Smooth muscle cell (in vitro differentiated cells): Measurements from ENCODE around the gene PFDN1. TPM values are rescaled to one million over a fixed set of nuclear protein-coding genes. Genes with fewer than 3 reads are reported as not detected.

ENCODE experiments used
- DNase-seq: peaks from one replicate; lab custom pipeline; 2025; ENCODE audit not compliant: unreplicated experiment; lab: John Stamatoyannopoulos, UW
- H2AFZ ChIP-seq: fragments of 200-600 bp; sonication (generic); 2 replicates; pipeline ENCODE4 v1.6.0; 2016; ENCODE audit warnings: antibody characterized with exemption, low read depth, mild to moderate bottlenecking
- H3F3A ChIP-seq: fragments of 200-600 bp; sonication (generic); 2 replicates; pipeline ENCODE4 v1.6.0; 2017; ENCODE audit warnings: antibody characterized with exemption, low read depth
- H3K27ac ChIP-seq: fragments of 200-600 bp; sonication (generic); 2 replicates; pipeline ENCODE4 v1.5.1; 2016; ENCODE audit warnings: low read depth, mild to moderate bottlenecking
- H3K27me3 ChIP-seq: fragments of 200-600 bp; sonication (generic); 2 replicates; pipeline ENCODE4 v1.6.1; 2016; ENCODE audit warnings: low read depth, mild to moderate bottlenecking
- H3K36me3 ChIP-seq: fragments of 200-600 bp; sonication (generic); 2 replicates; pipeline ENCODE4 v1.5.1; 2016; ENCODE audit warnings: low read depth
- H3K4me1 ChIP-seq: fragments of 200-600 bp; sonication (generic); 2 replicates; pipeline ENCODE4 v1.5.1; 2016; ENCODE audit warnings: low read depth
- H3K4me2 ChIP-seq: fragments of 200-600 bp; sonication (generic); 2 replicates; pipeline ENCODE4 v1.6.0; 2016; ENCODE audit warnings: mild to moderate bottlenecking
- H3K4me3 ChIP-seq: fragments of 200-600 bp; sonication (generic); 2 replicates; pipeline ENCODE4 v1.5.1; 2016; ENCODE audit warnings: mild to moderate bottlenecking
- H3K79me2 ChIP-seq: fragments of 200-600 bp; sonication (generic); 2 replicates; pipeline ENCODE4 v1.6.0; 2016; ENCODE audit warnings: low read depth, mild to moderate bottlenecking
- H3K9ac ChIP-seq: fragments of 200-600 bp; sonication (generic); 2 replicates; pipeline ENCODE4 v1.6.0; 2016; ENCODE audit warnings: low read depth
- H3K9me3 ChIP-seq: fragments of 200-600 bp; sonication (generic); replicated peaks from 2 replicates; pipeline ENCODE4 v1.5.1; 2016; ENCODE audit warnings: low read depth
- H4K20me1 ChIP-seq: fragments of 200-600 bp; sonication (generic); 2 replicates; pipeline ENCODE4 v1.6.0; 2016; ENCODE audit warnings: low read depth
- CTCF ChIP-seq: fragments of 200-600 bp; sonication (generic); IDR thresholded peaks from 2 replicates; pipeline ENCODE4 v1.5.1; 2017; ENCODE audit warnings: borderline replicate concordance, mild to moderate bottlenecking, antibody characterized with exemption; ENCODE audit not compliant: insufficient read depth, poor library complexity, severe bottlenecking
- WGBS: methylation state at CpG from one replicate; pipeline ENCODE4 v1.1.7; 2016; ENCODE audit warnings: low lambda C conversion rate; 5-methylcytosine and 5-hydroxymethylcytosine counted together
- polyA plus RNA-seq: library from polyadenylated mRNA; unstranded; fragments of >200 nt; fragmentation: Nextera tagmentation; extraction: Ambion mirVana; gene quantifications from 2 replicates; pipeline ENCODE4 v1.2.1, GENCODE V29; 2016
- total RNA-seq: library from RNA; depleted of rRNA; stranded (reverse); fragments of >200 nt; gene quantifications from 2 replicates; pipeline ENCODE4 v1.2.3, GENCODE V29; 2014

Gene PFDN1
- total and polyA plus RNA-seq, 2 experiments from 2014 or later = 145 to 154 TPM

- peak overlapping the region; percentile 38 for H3K4me2 ChIP-seq
- no peak overlapping the region for H3K9ac ChIP-seq
- H4K20me1 ChIP-seq = no peaks in the 10 kb centered on the region
- no peaks in the 10 kb centered on the region for H3K79me2 ChIP-seq
- WGBS = 75% methylated on average over 5 of the region's 5 CpGs
- no peak for DNase-seq
- peaks cover 19% of the 10 kb centered on the region for H3K4me1 ChIP-seq
- peaks cover 7% of the 10 kb centered on the region for H3F3A ChIP-seq
- peak overlapping the region; percentile 76 for H3K27ac ChIP-seq
- no peaks in the 10 kb centered on the region for H3K27me3 ChIP-seq
- H3K4me3 ChIP-seq = no peak overlapping the region
- TF ChIP-seq CTCF = no peak
- H3K9me3 ChIP-seq = no peaks in the 10 kb centered on the region
- no peak overlapping the region for H2AFZ ChIP-seq
- no peaks in the 10 kb centered on the region for H3K36me3 ChIP-seq
Measured at GRCh38 chr5:140221697-140222223, 81.1 kb downstream of the PFDN1 start.

GRCh38 chr5:140220698-140221064, 82.2 kb downstream of the PFDN1 start:
- TF ChIP-seq CTCF = no peak
- Histone ChIP-seq H3K79me2 (no peaks in the 10 kb centered on the region), H2AFZ (no peak overlapping the region), H3K27ac (peak overlapping the region; percentile 76), H3K9ac (no peak overlapping the region), H3K4me3 (no peak overlapping the region), H4K20me1 (no peaks in the 10 kb centered on the region), H3K27me3 (no peaks in the 10 kb centered on the region), H3K9me3 (no peaks in the 10 kb centered on the region), H3K4me1 (peaks cover 19% of the 10 kb centered on the region), H3K4me2 (no peak overlapping the region), H3K36me3 (no peaks in the 10 kb centered on the region), H3F3A (peaks cover 7% of the 10 kb centered on the region)
- no peak for DNase-seq
- WGBS = 44% methylated on average over 1 of the region's 1 CpG

GRCh38 chr5:140220032-140220697, 82.7 kb downstream of the PFDN1 start:
- 80% methylated on average over 3 of the region's 3 CpGs for WGBS
- H3F3A ChIP-seq = peaks cover 7% of the 10 kb centered on the region
- no peaks in the 10 kb centered on the region for H3K9me3 ChIP-seq
- no peak for TF ChIP-seq CTCF
- no peak for DNase-seq
- peak overlapping the region; percentile 76 for H3K27ac ChIP-seq
- no peaks in the 10 kb centered on the region for H3K79me2 ChIP-seq
- no peaks in the 10 kb centered on the region for H3K27me3 ChIP-seq
- H3K4me2 ChIP-seq = no peak overlapping the region
- no peak overlapping the region for H3K4me3 ChIP-seq
- H3K4me1 ChIP-seq = peaks cover 19% of the 10 kb centered on the region
- H2AFZ ChIP-seq = no peak overlapping the region
- H3K36me3 ChIP-seq = no peaks in the 10 kb centered on the region
- H3K9ac ChIP-seq = no peak overlapping the region
- H4K20me1 ChIP-seq = no peaks in the 10 kb centered on the region
